Measurements from ENCODE around the gene CTR9. TPM values are rescaled to one million over a fixed set of nuclear protein-coding genes. Genes with fewer than 3 reads are reported as not detected.

Gene CTR9
- total RNA-seq, 1 donor from 2014 or later, result 39.8 TPM

DNA sequence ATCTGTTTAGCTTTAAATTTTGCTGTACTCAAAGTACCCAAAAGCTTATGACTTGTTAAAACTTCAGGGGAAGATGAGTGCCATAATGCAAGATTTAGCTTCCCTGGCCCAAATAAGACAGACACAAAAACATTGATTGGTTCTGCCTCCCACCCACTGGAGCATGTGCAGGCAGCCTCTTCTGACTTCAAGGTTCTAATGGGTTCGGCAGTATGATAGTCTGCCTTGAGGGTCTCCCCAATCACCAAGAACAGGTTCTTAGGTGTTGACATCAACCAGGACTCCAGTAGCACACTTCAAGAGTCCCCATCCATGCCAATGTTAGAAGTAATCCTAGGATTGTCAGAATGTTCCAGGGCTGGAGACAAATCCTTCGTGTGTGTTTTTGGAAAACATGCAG, 45.1 kb downstream of the CTR9 start:
- H3K27me3 Mint-ChIP-seq (ENCODE audit: low read depth), result peaks cover 4% of the 10 kb centered on the region
- H3K9me3 Mint-ChIP-seq, result no peaks in the 10 kb centered on the region
- H3K4me3 Mint-ChIP-seq, result no peak overlapping the region
- peaks cover 25% of the 10 kb centered on the region for H3K36me3 Mint-ChIP-seq (ENCODE audit: low read depth)
- H3K27ac Mint-ChIP-seq (ENCODE audit: unreplicated experiment), result no peak overlapping the region
- no peak for DNase-seq (ENCODE audit: low read depth, low spot score)
- TF ChIP-seq, protein P1, sequence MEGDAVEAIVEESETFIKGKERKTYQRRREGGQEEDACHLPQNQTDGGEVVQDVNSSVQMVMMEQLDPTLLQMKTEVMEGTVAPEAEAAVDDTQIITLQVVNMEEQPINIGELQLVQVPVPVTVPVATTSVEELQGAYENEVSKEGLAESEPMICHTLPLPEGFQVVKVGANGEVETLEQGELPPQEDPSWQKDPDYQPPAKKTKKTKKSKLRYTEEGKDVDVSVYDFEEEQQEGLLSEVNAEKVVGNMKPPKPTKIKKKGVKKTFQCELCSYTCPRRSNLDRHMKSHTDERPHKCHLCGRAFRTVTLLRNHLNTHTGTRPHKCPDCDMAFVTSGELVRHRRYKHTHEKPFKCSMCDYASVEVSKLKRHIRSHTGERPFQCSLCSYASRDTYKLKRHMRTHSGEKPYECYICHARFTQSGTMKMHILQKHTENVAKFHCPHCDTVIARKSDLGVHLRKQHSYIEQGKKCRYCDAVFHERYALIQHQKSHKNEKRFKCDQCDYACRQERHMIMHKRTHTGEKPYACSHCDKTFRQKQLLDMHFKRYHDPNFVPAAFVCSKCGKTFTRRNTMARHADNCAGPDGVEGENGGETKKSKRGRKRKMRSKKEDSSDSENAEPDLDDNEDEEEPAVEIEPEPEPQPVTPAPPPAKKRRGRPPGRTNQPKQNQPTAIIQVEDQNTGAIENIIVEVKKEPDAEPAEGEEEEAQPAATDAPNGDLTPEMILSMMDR (conservative IDR thresholded peaks at IDR 0.05), result no peak
- H3K4me1 Mint-ChIP-seq, result peaks cover 20% of the 10 kb centered on the region

DNA sequence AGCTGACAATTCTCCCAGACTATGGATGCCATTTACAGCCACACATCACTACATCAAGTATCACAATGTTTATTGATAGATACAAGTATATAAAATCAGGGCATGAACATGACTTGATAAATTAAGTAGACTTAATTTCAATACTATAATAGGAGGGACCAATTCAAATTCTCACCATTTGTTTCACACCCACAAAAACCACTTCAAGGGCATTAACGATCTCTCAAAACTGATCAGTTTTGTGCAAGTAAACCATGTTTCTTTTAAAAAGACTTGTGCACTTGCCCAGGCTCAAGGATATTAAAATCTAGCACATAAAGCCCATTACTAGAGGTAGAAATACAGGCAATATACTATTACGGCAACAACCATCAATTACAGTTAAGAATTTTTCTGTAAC, 46.0 kb downstream of the CTR9 start:
- Mint-ChIP-seq H3K27ac (ENCODE audit: unreplicated experiment) (no peak overlapping the region), H3K4me1 (peaks cover 26% of the 10 kb centered on the region), H3K36me3 (ENCODE audit: low read depth) (peaks cover 32% of the 10 kb centered on the region), H3K9me3 (no peaks in the 10 kb centered on the region), H3K4me3 (no peak overlapping the region), H3K27me3 (ENCODE audit: low read depth) (peaks cover 4% of the 10 kb centered on the region)
- TF ChIP-seq, protein P1 (conservative IDR thresholded peaks at IDR 0.05), result no peak
- DNase-seq (ENCODE audit: low read depth, low spot score), result no peak

DNA sequence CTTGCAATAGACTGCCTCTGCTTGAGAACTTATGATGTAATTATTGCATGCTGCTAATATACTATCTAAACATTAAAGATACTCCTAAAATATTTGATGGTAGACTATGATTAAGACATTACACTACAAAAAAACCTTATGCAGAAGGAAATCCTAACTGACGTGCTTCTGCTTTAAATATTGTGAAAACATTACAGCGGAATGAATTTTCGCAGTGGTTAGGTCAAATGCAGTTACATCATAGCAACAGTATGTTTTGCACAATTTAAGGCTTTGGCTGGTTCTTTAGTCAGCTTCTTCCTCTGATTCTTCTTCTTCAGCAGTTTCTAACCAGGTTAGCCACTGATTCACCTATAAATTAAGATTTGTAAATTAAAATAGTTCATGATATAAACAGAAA, 46.5 kb downstream of the CTR9 start:
- peaks cover 35% of the 10 kb centered on the region for H3K36me3 Mint-ChIP-seq (ENCODE audit: low read depth)
- H3K9me3 Mint-ChIP-seq, result no peaks in the 10 kb centered on the region
- H3K4me3 Mint-ChIP-seq, result no peak overlapping the region
- TF ChIP-seq, protein P1 (conservative IDR thresholded peaks at IDR 0.05), result no peak
- peaks cover 4% of the 10 kb centered on the region for H3K27me3 Mint-ChIP-seq (ENCODE audit: low read depth)
- H3K4me1 Mint-ChIP-seq, result peaks cover 25% of the 10 kb centered on the region
- no peak for DNase-seq (ENCODE audit: low read depth, low spot score)
- no peak overlapping the region for H3K27ac Mint-ChIP-seq (ENCODE audit: unreplicated experiment)

DNA sequence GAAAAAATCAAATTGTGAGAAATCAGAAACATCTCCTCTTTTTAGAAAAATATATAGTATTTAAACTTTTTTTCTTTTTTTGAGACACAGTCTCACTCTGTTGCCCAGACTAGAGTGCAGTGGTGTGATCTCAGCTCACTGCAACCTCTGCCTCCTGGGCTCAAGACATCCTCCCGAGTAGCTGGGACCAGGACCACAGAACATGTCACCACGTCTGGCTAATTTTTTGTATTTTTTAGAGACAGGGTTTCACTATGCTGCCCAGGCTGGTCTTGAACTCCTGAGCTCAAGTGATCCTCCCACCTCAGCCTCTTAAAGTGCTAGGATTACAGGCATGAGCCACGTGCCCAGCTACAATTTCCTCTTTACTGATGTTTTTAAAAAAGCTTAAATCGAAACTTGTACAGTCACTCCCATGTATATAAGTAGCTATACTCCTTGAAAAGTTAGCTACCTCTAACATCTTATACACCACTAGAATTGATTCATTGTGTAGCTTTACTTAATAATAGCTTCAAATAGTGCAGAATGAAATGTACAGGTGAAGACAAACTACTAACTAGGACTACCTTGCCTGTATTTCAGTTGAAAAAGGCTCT, 47.4 kb downstream of the CTR9 start:
- no peak for DNase-seq (ENCODE audit: low read depth, low spot score)
- Mint-ChIP-seq H3K9me3 (no peaks in the 10 kb centered on the region), H3K36me3 (ENCODE audit: low read depth) (peaks cover 37% of the 10 kb centered on the region), H3K27ac (ENCODE audit: unreplicated experiment) (no peak overlapping the region), H3K4me1 (peaks cover 22% of the 10 kb centered on the region), H3K27me3 (ENCODE audit: low read depth) (no peaks in the 10 kb centered on the region), H3K4me3 (no peak overlapping the region)
- TF ChIP-seq, protein P1 (conservative IDR thresholded peaks at IDR 0.05), result no peak

DNA sequence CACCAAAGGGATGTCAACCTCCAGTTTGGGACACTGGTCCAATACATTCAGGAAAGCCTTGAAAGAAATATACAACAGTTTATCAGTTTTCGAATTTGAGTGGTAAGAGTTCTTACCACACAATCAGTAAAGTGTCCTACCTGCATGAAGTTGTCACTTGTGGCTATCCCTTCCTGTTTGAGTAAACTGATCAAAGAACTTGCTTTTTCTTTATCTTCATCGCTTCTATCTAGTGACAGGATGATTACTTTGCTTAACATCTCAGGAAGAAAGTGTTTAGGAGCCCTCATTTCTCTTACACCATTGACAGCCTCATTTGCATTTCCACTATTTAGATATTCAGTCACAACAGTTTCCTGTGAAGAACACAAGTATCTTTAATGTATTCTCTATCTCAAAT, 49.2 kb downstream of the CTR9 start:
- Mint-ChIP-seq H3K36me3 (ENCODE audit: low read depth) (peaks cover 49% of the 10 kb centered on the region), H3K4me1 (peaks cover 39% of the 10 kb centered on the region), H3K27ac (ENCODE audit: unreplicated experiment) (no peak overlapping the region), H3K9me3 (no peaks in the 10 kb centered on the region), H3K27me3 (ENCODE audit: low read depth) (no peaks in the 10 kb centered on the region), H3K4me3 (peak overlapping the region; percentile 49)
- TF ChIP-seq, protein P1 (conservative IDR thresholded peaks at IDR 0.05), result no peak
- DNase-seq (ENCODE audit: low read depth, low spot score), result no peak

Data from neural crest cell (in vitro differentiated cells).